ENCODE results near the gene TUBGCP6. TPM values are rescaled to one million over a fixed set of nuclear protein-coding genes. Genes with fewer than 3 reads are reported as not detected.

Gene TUBGCP6
- total RNA-seq, 4 donors from 2014 or later: 64.6 to 102 (median 80.3) TPM

GRCh38 chr22:50281957-50282356, 37.1 kb upstream of the TUBGCP6 start:
- Histone ChIP-seq H3K27me3 (no peaks in the 10 kb centered on the region), H3K36me3 (peaks cover 90% of the 10 kb centered on the region in 2 donors), H3K27ac (peak overlapping the region in 2 of 3 donors; percentile 46 to 65), H3K4me3 (replicated peaks in 1 of 3) (no peak overlapping the region), H3K4me1 (peaks cover 0 to 12% of the 10 kb centered on the region in 2 donors), H3K9me3 (no peaks in the 10 kb centered on the region)
- intact Hi-C loops (cut with DNase I): no loop called here
- no peak for TF ChIP-seq POLR2A (IDR thresholded peaks at IDR 0.05)
- TF ChIP-seq CTCF (IDR thresholded peaks at IDR 0.05): no peak
- DNase-seq: no peak
- WGBS, 2 donors: 91% methylated on average over 8 of the region's 25 CpGs; no CpG with 5 or more reads in 1 of the 2 donors

GRCh38 chr22:50281384-50281760, 36.5 kb upstream of the TUBGCP6 start:
- DNase-seq: no peak
- TF ChIP-seq POLR2A (IDR thresholded peaks at IDR 0.05) (no peak), CTCF (IDR thresholded peaks at IDR 0.05) (no peak)
- Histone ChIP-seq H3K27me3 (no peaks in the 10 kb centered on the region), H3K4me3 (replicated peaks in 1 of 3) (no peak overlapping the region), H3K36me3 (peaks cover 89 to 90% of the 10 kb centered on the region in 2 donors), H3K27ac (no peak overlapping the region), H3K9me3 (no peaks in the 10 kb centered on the region), H3K4me1 (peaks cover 0 to 12% of the 10 kb centered on the region in 2 donors)
- WGBS, 2 donors: 95 to 97% methylated on average over 13 to 35 of the region's 36 CpGs
- intact Hi-C loops (cut with DNase I): no loop called here

GRCh38 chr22:50280708-50281383, 36.0 kb upstream of the TUBGCP6 start:
- WGBS, 2 donors: 96 to 97% methylated on average over 24 to 43 of the region's 47 CpGs
- Histone ChIP-seq H3K4me3 (replicated peaks in 1 of 3) (no peak overlapping the region), H3K9me3 (no peaks in the 10 kb centered on the region), H3K4me1 (peaks cover 0 to 12% of the 10 kb centered on the region in 2 donors), H3K36me3 (peaks cover 89 to 91% of the 10 kb centered on the region in 2 donors), H3K27me3 (no peaks in the 10 kb centered on the region), H3K27ac (no peak overlapping the region)
- intact Hi-C loops (cut with DNase I): no loop called here
- TF ChIP-seq POLR2A (IDR thresholded peaks at IDR 0.05) (no peak), CTCF (IDR thresholded peaks at IDR 0.05) (no peak)
- no peak for DNase-seq

GRCh38 chr22:50280022-50280707, 35.3 kb upstream of the TUBGCP6 start:
- Histone ChIP-seq H3K9me3 (no peaks in the 10 kb centered on the region), H3K4me3 (replicated peaks in 1 of 3) (no peak overlapping the region), H3K4me1 (peaks cover 0 to 12% of the 10 kb centered on the region in 2 donors), H3K27me3 (no peaks in the 10 kb centered on the region), H3K27ac (no peak overlapping the region), H3K36me3 (peaks cover 93 to 95% of the 10 kb centered on the region in 2 donors)
- intact Hi-C loops (cut with DNase I): no loop called here
- WGBS, 2 donors: 98 to 99% methylated on average over 14 to 15 of the region's 38 CpGs
- no peak for DNase-seq
- TF ChIP-seq CTCF (IDR thresholded peaks at IDR 0.05): no peak
- TF ChIP-seq POLR2A (IDR thresholded peaks at IDR 0.05): no peak

Data from thyroid gland (tissue), 4 donors.